Mononuclear cell (primary cell): Measurements from ENCODE around the gene KCTD3. TPM values are rescaled to one million over a fixed set of nuclear protein-coding genes. Genes with fewer than 3 reads are reported as not detected.

Source experiments
- H3K27me3 ChIP-seq: 2 replicates; pipeline ENCODE4 v1.6.0; 2011; ENCODE audit warnings: low read length, control low read depth; ENCODE audit not compliant: insufficient read depth
- H3K4me1 ChIP-seq: 2 replicates; pipeline ENCODE4 v1.5.1; 2011; ENCODE audit warnings: mild to moderate bottlenecking, low read length, control low read depth; ENCODE audit not compliant: insufficient read depth
- H3K4me3 ChIP-seq: 2 replicates; pipeline ENCODE4 v1.5.1; 2011; ENCODE audit warnings: mild to moderate bottlenecking, low read length, moderate library complexity
- H3K9me3 ChIP-seq: 2 replicates; pipeline ENCODE4 v1.5.1; 2011; ENCODE audit warnings: low read depth, mild to moderate bottlenecking, control low read depth, low read length
- total RNA-seq: library from RNA; depleted of rRNA; stranded (reverse); fragments of >200 nt; gene quantifications from one replicate; pipeline ENCODE4 v1.2.3, GENCODE V29; 2012

The KCTD3 gene
- total RNA-seq, 1 donor: 5.9 TPM

- no peaks in the 10 kb centered on the region for H3K9me3 ChIP-seq
- H3K4me1 ChIP-seq: no peaks in the 10 kb centered on the region
- H3K4me3 ChIP-seq: no peak overlapping the region
- no peaks in the 10 kb centered on the region for H3K27me3 ChIP-seq
Observed at GRCh38 chr1:215607412-215607811, 40.3 kb downstream of the KCTD3 start.

DNA sequence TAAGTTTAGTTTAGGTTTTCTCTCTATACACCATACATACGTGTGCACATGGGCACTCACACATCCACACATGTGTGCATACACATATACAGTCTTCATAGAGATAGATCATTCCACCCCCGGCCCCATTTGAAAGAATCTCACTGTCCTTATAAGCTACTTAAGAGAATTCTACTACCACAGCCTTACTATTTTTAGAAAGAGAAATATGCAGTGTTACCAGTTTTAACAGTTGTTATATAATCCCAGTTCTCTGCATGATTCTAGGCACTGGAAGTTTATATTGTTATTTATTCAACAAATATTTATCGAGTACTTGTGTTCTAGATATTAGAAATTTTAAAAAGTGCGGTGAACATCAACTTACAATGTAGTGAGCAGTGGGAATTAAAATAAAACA, 41.5 kb downstream of the KCTD3 start:
- H3K27me3 ChIP-seq: no peaks in the 10 kb centered on the region
- H3K4me3 ChIP-seq: no peak overlapping the region
- no peaks in the 10 kb centered on the region for H3K9me3 ChIP-seq
- no peaks in the 10 kb centered on the region for H3K4me1 ChIP-seq

GRCh38 chr1:215612391-215612790, 45.3 kb downstream of the KCTD3 start:
- H3K4me3 ChIP-seq: no peak overlapping the region
- H3K27me3 ChIP-seq: no peaks in the 10 kb centered on the region
- no peaks in the 10 kb centered on the region for H3K9me3 ChIP-seq
- H3K4me1 ChIP-seq: no peaks in the 10 kb centered on the region

- H3K4me3 ChIP-seq: no peak overlapping the region
Observed at GRCh38 chr1:215617979-215618378, 50.9 kb downstream of the KCTD3 start.

GRCh38 chr1:215623162-215623561, 56.1 kb downstream of the KCTD3 start:
- Histone ChIP-seq H3K9me3 (no peaks in the 10 kb centered on the region), H3K4me1 (no peaks in the 10 kb centered on the region), H3K27me3 (no peaks in the 10 kb centered on the region), H3K4me3 (no peak overlapping the region)

More at GRCh38 chr1:215617979-215618378, 50.9 kb downstream of the KCTD3 start:
- H3K4me1 ChIP-seq: no peaks in the 10 kb centered on the region
- H3K27me3 ChIP-seq: no peaks in the 10 kb centered on the region
- H3K9me3 ChIP-seq: no peaks in the 10 kb centered on the region

DNA sequence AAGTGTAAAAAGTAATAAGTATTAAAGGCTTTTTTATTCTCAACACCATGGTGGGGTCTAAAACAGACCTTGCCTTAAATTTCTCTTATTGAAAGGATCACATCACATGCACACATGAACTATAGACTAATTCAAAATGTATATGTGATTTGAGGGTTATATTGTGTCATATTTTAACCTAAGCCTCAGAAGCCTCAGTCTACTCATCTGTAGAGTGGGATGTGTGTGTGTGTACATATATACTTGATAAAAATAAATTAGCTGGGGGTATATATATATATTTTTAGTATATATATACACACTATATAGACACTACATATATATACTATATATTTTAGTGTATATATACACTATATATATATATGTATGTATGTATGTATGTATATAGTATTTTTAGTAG, 58.8 kb downstream of the KCTD3 start:
- no peaks in the 10 kb centered on the region for H3K9me3 ChIP-seq
- H3K27me3 ChIP-seq: no peaks in the 10 kb centered on the region
- no peak overlapping the region for H3K4me3 ChIP-seq
- no peaks in the 10 kb centered on the region for H3K4me1 ChIP-seq

DNA sequence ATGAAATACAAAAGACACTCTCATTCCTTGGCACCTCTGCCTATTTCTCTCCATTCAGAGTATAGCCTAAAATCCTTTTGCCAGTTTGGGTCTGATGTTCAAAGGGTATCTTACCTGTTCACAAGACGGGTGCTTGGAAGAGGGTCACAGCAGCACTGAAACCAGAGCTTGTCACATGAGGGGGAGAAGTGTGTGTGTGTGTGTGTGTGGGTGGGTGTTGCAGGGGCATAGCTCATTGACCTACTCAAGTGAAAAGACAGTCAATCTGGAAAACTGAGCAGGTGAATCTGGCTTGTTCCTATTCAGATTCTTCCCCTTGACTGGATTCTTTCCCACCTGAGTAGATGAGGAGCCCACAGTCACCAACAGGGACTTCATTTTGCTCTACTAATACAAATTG, 63.9 kb downstream of the KCTD3 start:
- Histone ChIP-seq H3K27me3 (no peaks in the 10 kb centered on the region), H3K9me3 (no peaks in the 10 kb centered on the region), H3K4me1 (no peaks in the 10 kb centered on the region), H3K4me3 (no peak overlapping the region)

GRCh38 chr1:215631489-215631888, 64.4 kb downstream of the KCTD3 start:
- H3K4me1 ChIP-seq: no peaks in the 10 kb centered on the region
- no peaks in the 10 kb centered on the region for H3K27me3 ChIP-seq
- H3K4me3 ChIP-seq: no peak overlapping the region
- no peaks in the 10 kb centered on the region for H3K9me3 ChIP-seq

- Histone ChIP-seq H3K27me3 (no peaks in the 10 kb centered on the region), H3K4me3 (no peak overlapping the region), H3K4me1 (no peaks in the 10 kb centered on the region), H3K9me3 (no peaks in the 10 kb centered on the region)
Observed at GRCh38 chr1:215635827-215636226, 68.7 kb downstream of the KCTD3 start.

DNA sequence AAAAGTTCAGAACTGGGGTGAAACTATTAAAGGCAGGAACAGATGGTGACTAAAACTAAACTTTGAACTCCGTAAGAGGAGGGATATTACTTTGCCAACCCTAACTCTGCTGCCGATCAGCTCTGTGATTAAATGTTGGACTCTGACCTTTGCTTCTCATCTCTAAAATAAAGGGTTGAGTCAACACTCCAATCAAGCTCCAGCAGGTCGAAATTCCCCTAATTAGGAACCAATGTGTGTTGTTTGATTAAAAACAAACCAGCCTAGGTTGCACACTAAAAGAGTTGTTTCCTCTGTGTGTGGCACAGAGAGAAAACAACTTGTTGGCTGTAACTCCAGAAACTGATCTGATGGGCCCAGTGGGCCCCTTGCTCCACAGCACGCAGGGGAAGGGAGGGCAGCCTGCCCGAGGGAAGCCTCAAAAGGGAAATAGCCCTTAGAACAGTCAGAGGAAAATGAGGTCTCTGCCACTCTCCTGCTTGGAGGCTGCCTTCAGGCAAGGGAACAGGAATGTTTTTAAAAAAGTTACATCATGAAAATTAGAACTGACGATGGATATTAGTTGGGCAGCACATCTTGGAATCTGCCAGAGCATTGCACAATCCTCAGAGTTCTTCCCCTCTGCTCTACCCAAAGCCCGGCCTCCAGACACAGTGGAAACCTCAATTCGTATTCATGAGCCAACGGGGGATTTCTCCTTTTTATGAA, 69.3 kb downstream of the KCTD3 start:
- Histone ChIP-seq H3K4me3 (no peak overlapping the region), H3K27me3 (no peaks in the 10 kb centered on the region), H3K9me3 (no peaks in the 10 kb centered on the region)

DNA sequence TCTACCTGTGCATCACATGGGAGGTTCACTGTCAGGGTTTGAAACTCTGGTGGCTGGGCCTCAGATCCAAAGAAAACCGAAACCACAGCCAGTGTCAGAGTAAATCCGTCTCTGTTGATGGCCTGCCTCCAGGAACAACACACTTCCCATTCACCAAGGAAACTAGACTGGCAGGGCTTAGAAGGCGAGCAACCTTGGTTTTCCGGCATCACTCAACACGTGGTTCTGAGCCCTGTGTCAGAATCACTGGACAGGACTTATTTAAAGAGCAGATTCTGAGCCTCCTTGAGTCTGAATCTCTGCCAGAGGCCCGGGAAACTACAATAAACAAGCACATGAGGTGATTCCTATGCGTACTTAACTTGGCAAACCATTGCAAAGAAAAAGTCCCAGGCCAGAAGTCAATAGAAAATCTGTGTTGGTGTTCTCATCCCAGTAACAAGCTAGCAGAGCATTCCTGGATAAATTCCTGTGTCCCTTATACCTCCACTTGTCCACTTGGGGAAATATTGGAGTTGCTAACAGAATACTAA, 70.0 kb downstream of the KCTD3 start:
- no peak overlapping the region for H3K4me3 ChIP-seq

More for the DNA sequence above, 69.3 kb downstream of the KCTD3 start:
- H3K4me1 ChIP-seq: no peaks in the 10 kb centered on the region

DNA sequence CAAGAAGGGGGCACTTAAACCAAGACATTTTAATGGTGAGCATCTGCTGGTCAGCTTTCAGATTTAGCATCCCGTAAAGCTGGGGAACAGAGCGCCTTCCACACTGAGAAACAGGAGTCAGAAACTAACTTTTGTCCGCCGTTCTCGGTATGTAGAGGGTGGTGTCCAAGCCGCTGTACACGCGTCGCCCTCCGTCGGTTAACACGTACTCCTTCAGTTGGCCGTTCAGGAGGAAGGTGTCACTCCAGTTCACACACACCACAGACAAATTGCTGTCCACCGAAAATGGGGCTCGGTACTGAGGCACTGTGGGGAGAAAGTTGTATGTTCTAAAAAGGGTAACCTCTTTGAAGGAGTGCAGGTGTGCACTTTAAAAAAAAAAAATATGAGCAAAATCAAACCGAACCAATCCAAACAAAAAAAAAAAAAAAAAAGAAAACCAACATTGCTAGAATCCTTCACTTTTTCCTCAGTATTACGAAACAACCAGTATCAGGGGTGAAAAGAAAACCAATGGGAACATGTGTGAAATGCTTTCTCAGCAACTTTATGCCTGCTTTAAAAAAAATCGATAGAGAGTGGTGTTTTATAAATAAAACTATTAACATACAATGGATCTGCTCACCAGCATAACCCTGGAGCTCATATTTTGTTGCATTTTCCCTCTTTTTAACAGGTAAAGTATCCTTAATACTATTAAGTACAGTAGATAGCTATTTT, 73.5 kb downstream of the KCTD3 start:
- no peak overlapping the region for H3K4me3 ChIP-seq
- H3K27me3 ChIP-seq: no peaks in the 10 kb centered on the region
- no peaks in the 10 kb centered on the region for H3K4me1 ChIP-seq
- H3K9me3 ChIP-seq: no peaks in the 10 kb centered on the region

More for the DNA sequence above, 70.0 kb downstream of the KCTD3 start:
- no peaks in the 10 kb centered on the region for H3K4me1 ChIP-seq
- H3K27me3 ChIP-seq: no peaks in the 10 kb centered on the region
- H3K9me3 ChIP-seq: no peaks in the 10 kb centered on the region

GRCh38 chr1:215643592-215644321, 76.7 kb downstream of the KCTD3 start:
- H3K4me1 ChIP-seq: no peaks in the 10 kb centered on the region
- H3K27me3 ChIP-seq: no peaks in the 10 kb centered on the region
- no peaks in the 10 kb centered on the region for H3K9me3 ChIP-seq
- no peak overlapping the region for H3K4me3 ChIP-seq

GRCh38 chr1:215645182-215645581, 78.1 kb downstream of the KCTD3 start:
- Histone ChIP-seq H3K9me3 (no peaks in the 10 kb centered on the region), H3K27me3 (no peaks in the 10 kb centered on the region)

GRCh38 chr1:215645861-215646260, 78.8 kb downstream of the KCTD3 start:
- Histone ChIP-seq H3K4me3 (no peak overlapping the region), H3K27me3 (no peaks in the 10 kb centered on the region), H3K9me3 (no peaks in the 10 kb centered on the region), H3K4me1 (no peaks in the 10 kb centered on the region)

More at GRCh38 chr1:215645182-215645581, 78.1 kb downstream of the KCTD3 start:
- Histone ChIP-seq H3K4me1 (no peaks in the 10 kb centered on the region), H3K4me3 (no peak overlapping the region)
